Gastrocnemius medialis (tissue), 4 donors: ENCODE data around the gene NUBP2.

ENCODE experiments used
- CTCF ChIP-seq, 5 experiments: fragments of 450-650 bp in 3 of 5; fragments of 200-600 bp in 2 of 5; sonication (generic) in 2 of 5; IDR thresholded peaks in 4 of 5; conservative IDR thresholded peaks in 1 of 5; 1 replicate in 4 of 5; 2 replicates in 1 of 5; pipeline ENCODE4 v1.5.1; 2016 to 2019; ENCODE audit warnings: antibody characterized with exemption in 5 of 5, mild to moderate bottlenecking in 3 of 5, moderate library complexity in 3 of 5
- POLR2A ChIP-seq, 2 donors: fragments of 450-650 bp; IDR thresholded peaks; one replicate each; pipeline ENCODE4 v1.6.1; 2017; ENCODE audit warnings: antibody characterized with exemption in 2 of 2, mild to moderate bottlenecking in 2 of 2, moderate library complexity in 2 of 2

DNA sequence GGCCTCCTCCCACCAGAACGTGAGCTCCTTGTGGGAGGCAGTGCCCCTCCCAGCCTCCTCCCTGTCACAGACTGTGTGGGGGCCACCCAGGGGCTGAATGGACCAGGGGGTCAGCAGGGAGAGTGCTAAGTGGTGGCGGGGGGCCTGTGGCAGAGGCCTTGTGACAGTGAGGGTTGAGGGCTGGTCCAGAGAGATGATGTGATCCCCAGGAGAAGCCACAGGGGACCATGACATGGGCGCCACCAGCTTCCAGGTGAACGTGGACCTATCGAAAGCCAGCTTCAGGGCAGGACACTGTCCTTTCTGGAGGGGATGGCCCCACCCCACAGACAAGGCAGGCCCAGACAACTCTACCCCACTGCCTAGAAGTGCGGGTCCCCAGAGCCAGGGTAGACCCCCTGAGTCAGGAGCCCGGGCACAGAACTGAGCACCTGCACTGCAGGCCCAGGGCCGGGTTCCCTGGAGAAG, 3.5 kb upstream of the NUBP2 start:
- TF ChIP-seq CTCF (IDR thresholded peaks at IDR 0.05 in 4 of 5, conservative IDR thresholded peaks at IDR 0.05 in 1 of 5) (no peak), POLR2A (IDR thresholded peaks at IDR 0.05) (no peak)
